ENCODE data around the gene FTO. TPM values are rescaled to one million over a fixed set of nuclear protein-coding genes. Genes with fewer than 3 reads are reported as not detected.

FTO gene
- total RNA-seq, 1 donor from 2014 or later, result 65.8 TPM

DNA sequence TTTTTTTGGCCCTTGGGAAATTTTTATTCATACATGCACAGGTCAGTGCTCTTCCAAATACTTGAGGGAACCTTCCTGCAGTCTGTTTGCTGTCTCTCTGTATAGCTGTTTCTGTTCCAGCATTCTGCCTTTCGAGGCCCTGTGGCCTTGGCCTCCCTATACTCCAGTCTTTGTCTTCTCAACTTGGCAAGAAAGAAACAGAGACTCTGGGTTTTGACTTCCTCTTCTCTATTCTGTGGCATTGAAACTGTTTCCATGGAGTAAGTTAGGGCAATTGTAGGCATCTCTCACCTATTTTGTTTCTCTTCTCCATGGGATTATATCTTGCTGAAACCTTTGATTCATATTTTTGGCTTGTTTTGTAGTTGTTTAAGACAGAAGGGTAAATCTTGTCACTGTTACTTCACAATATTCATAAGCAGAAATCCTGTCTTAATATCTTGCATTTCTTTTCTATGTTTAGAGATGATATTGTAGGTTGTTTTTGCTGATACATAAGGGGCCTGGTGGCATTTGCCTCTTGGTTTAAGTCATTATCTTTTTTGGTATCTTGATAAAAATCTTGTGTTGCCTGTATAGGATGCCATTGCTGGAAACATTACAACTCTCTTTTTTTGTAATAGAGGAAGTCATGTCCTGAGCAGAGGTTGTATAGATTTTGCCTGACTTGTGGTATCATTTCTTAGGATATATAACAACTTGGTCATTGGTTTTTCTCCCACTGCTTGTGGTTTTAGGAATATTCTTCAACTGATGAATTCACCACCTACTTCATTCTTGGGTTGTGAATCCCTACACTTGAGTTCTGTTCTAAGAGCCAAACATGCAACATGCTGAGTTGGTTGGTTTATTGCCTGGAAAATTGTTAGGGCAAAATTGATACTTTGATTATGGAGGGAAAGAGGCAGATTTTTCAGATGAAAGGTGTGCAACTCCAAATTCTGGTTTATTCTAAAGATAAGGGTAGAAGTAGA, 168.6 kb downstream of the FTO start:
- TF ChIP-seq, protein P1, sequence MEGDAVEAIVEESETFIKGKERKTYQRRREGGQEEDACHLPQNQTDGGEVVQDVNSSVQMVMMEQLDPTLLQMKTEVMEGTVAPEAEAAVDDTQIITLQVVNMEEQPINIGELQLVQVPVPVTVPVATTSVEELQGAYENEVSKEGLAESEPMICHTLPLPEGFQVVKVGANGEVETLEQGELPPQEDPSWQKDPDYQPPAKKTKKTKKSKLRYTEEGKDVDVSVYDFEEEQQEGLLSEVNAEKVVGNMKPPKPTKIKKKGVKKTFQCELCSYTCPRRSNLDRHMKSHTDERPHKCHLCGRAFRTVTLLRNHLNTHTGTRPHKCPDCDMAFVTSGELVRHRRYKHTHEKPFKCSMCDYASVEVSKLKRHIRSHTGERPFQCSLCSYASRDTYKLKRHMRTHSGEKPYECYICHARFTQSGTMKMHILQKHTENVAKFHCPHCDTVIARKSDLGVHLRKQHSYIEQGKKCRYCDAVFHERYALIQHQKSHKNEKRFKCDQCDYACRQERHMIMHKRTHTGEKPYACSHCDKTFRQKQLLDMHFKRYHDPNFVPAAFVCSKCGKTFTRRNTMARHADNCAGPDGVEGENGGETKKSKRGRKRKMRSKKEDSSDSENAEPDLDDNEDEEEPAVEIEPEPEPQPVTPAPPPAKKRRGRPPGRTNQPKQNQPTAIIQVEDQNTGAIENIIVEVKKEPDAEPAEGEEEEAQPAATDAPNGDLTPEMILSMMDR (IDR thresholded peaks at IDR 0.05), result no peak
- Mint-ChIP-seq H3K27ac (no peak overlapping the region), H3K27me3 (no peaks in the 10 kb centered on the region), H3K4me1 (peaks cover 4% of the 10 kb centered on the region), H3K4me3 (no peak overlapping the region), H3K36me3 (ENCODE audit: low read depth) (peaks cover 53% of the 10 kb centered on the region), H3K9me3 (peaks cover 16% of the 10 kb centered on the region)
- intact Hi-C loops (cut with micrococcal nuclease), result no loop called here
- ChIA-PET POLR2A (no interaction called here), CTCF (no interaction called here)
- DNase-seq, result no peak
- no peak for ATAC-seq (ENCODE audit: low read depth)

DNA sequence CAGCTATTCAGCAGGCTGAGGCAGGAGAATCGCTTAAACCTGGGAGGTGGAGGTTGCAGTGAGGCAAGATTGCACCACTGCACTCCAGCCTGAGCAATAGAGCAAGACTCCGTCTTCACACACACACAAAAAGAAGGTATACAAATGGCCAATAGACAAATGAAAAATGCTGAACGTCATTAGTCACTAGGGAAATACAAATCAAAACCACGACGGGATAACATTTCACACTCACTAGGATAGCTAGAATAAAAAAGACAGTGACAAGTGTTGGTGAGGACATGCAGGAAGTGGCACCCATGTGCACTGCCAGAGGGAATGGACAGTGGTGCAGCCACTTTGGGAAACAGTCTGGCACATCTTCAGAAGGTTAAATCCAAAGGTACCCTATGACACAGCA, 172.9 kb downstream of the FTO start:
- Mint-ChIP-seq H3K27me3 (no peaks in the 10 kb centered on the region), H3K36me3 (ENCODE audit: low read depth) (peaks cover 40% of the 10 kb centered on the region), H3K4me1 (peaks cover 4% of the 10 kb centered on the region), H3K4me3 (no peak overlapping the region), H3K27ac (no peak overlapping the region), H3K9me3 (peaks cover 4% of the 10 kb centered on the region)
- CTCF ChIA-PET, result no interaction called here
- POLR2A ChIA-PET, result no interaction called here
- ATAC-seq (ENCODE audit: low read depth) (no peak), DNase-seq (no peak)
- intact Hi-C loops (cut with micrococcal nuclease), result no loop called here
- TF ChIP-seq, protein P1 (IDR thresholded peaks at IDR 0.05), result no peak

DNA sequence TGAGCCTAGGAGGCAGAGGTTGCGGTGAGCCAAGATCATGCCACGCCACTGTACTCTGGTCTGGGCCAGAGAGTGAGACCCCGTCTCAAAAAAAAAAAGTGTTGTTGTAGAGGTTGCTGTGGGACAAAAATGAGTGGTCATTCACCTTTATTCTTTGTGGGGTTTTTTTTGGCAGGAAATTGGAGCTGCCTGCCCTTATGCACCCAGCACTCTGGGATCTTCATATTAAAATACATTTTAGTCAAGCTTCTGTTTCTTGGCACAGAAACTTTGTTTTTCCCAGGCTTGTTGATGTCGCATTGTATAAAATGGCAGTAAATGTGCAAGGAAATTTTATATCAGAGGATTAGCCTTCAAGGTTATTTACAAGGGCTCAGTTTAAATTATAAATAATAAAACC, 174.3 kb downstream of the FTO start:
- Mint-ChIP-seq H3K36me3 (ENCODE audit: low read depth) (peaks cover 44% of the 10 kb centered on the region), H3K27me3 (no peaks in the 10 kb centered on the region), H3K9me3 (no peaks in the 10 kb centered on the region), H3K27ac (no peak overlapping the region), H3K4me3 (no peak overlapping the region), H3K4me1 (no peaks in the 10 kb centered on the region)
- POLR2A ChIA-PET, result no interaction called here
- intact Hi-C loops (cut with micrococcal nuclease), result no loop called here
- DNase-seq (no peak), ATAC-seq (ENCODE audit: low read depth) (no peak)
- TF ChIP-seq, protein P1 (IDR thresholded peaks at IDR 0.05), result no peak
- CTCF ChIA-PET, result no interaction called here

- POLR2A ChIA-PET, result no interaction called here
- DNase-seq (no peak), ATAC-seq (ENCODE audit: low read depth) (no peak)
- no peak overlapping the region for H3K4me3 Mint-ChIP-seq
- CTCF ChIA-PET, result no interaction called here
- H3K36me3 Mint-ChIP-seq (ENCODE audit: low read depth), result peaks cover 58% of the 10 kb centered on the region
- H3K4me1 Mint-ChIP-seq, result no peaks in the 10 kb centered on the region
- H3K27me3 Mint-ChIP-seq, result no peaks in the 10 kb centered on the region
- H3K9me3 Mint-ChIP-seq, result no peaks in the 10 kb centered on the region
- intact Hi-C loops (cut with micrococcal nuclease), result loop anchor here (5.0 kb wide), 1 partner anchor 406 kb away; the partner anchor contains the start of gene IRX3
- TF ChIP-seq, protein P1 (IDR thresholded peaks at IDR 0.05), result no peak
- no peak overlapping the region for H3K27ac Mint-ChIP-seq
Observed at GRCh38 chr16:53881371-53881770, 177.4 kb downstream of the FTO start.

DNA sequence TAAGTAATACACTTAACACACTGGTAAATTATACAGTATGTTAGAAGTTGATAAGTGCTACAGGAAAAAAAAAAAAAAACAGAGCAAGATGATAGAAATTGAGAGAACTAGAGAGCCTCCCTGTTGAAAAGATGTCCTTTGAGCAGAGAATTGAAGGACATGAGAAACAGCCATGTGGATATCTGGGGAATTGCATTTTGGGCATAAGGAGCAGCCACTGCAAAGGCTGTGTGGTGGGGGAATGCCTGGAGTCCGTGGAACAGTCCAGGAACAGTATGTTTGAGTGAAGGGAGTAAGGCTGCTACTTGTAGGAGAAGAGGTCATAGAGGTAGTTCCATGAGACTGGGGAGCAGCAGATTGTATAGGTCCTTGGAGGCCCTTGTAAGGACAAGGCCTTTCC, 178.4 kb downstream of the FTO start:
- DNase-seq (no peak), ATAC-seq (ENCODE audit: low read depth) (no peak)
- TF ChIP-seq, protein P1 (IDR thresholded peaks at IDR 0.05), result no peak
- Mint-ChIP-seq H3K27me3 (no peaks in the 10 kb centered on the region), H3K4me1 (no peaks in the 10 kb centered on the region), H3K9me3 (no peaks in the 10 kb centered on the region), H3K27ac (no peak overlapping the region), H3K36me3 (ENCODE audit: low read depth) (peaks cover 66% of the 10 kb centered on the region), H3K4me3 (no peak overlapping the region)
- ChIA-PET CTCF (no interaction called here), POLR2A (no interaction called here)
- intact Hi-C loops (cut with micrococcal nuclease), result loop anchor here (5.0 kb wide), 1 partner anchor 405 kb away; the partner anchor contains the start of gene IRX3

Measured in activated B cell treated with CpG ODN at 0.5 μM for 24 hours (primary cell).